Activated T-helper 2 cell treated with anti-CD3 and anti-CD28 coated beads, Interferon-gamma antibody, Interleukin-2, Interleukin-4, amounts not matched to agents 10 μg/mL and 5 μg/mL and 100 μg/mL, durations not matched to agents 14 hours and 24 hours and 36 hours (primary cell): ENCODE data around the gene ODAD3. TPM values are rescaled to one million over a fixed set of nuclear protein-coding genes. Genes with fewer than 3 reads are reported as not detected.

Experiments
- DNase-seq: peaks from one replicate; pipeline ENCODE4 v3.0.0; 2021; ENCODE audit warnings: low spot score
- H3K27ac Mint-ChIP-seq: one replicate; pipeline ENCODE4 v1.8.0; 2021; ENCODE audit warnings: mixed read lengths
- H3K27me3 Mint-ChIP-seq: one replicate; pipeline ENCODE4 v1.8.0; 2021; ENCODE audit warnings: low read depth, mixed read lengths
- H3K36me3 Mint-ChIP-seq: one replicate; pipeline ENCODE4 v1.8.0; 2021; ENCODE audit warnings: low read depth, mixed read lengths
- H3K4me1 Mint-ChIP-seq: one replicate; pipeline ENCODE4 v1.8.0; 2021; ENCODE audit warnings: low read depth, mixed read lengths
- H3K4me3 Mint-ChIP-seq: one replicate; pipeline ENCODE4 v1.8.0; 2021; ENCODE audit warnings: low read depth, mild to moderate bottlenecking, moderate library complexity, mixed read lengths
- H3K9me3 Mint-ChIP-seq: one replicate; pipeline ENCODE4 v1.8.0; 2021; ENCODE audit warnings: mixed read lengths
- intact Hi-C: fragments of 100-400 bp; cut with micrococcal nuclease; formaldehyde crosslinking; loops from one replicate; pipeline ENCODE4 v1.15.1; 2023
- total RNA-seq: library from RNA; stranded (reverse); gene quantifications from 2 replicates; pipeline ENCODE4 v1.2.3, GENCODE V29; 2022

ODAD3 gene
- total RNA-seq, 1 donor from 2014 or later = 0.37 TPM

- Mint-ChIP-seq H3K27ac (no peak overlapping the region), H3K9me3 (no peaks in the 10 kb centered on the region), H3K36me3 (no peaks in the 10 kb centered on the region), H3K4me3 (no peak overlapping the region), H3K4me1 (no peaks in the 10 kb centered on the region), H3K27me3 (peaks cover 3% of the 10 kb centered on the region)
- DNase-seq = no peak
- intact Hi-C loops = no loop called here
Observed at GRCh38 chr19:11404588-11405222, 30.2 kb downstream of the ODAD3 start.

- peaks cover 3% of the 10 kb centered on the region for H3K27me3 Mint-ChIP-seq
Observed at GRCh38 chr19:11401808-11402543, 32.9 kb downstream of the ODAD3 start.

GRCh38 chr19:11400798-11401197 is 34.1 kb downstream of the ODAD3 start:
- Mint-ChIP-seq H3K36me3 (no peaks in the 10 kb centered on the region), H3K27me3 (no peaks in the 10 kb centered on the region), H3K9me3 (no peaks in the 10 kb centered on the region), H3K27ac (no peak overlapping the region), H3K4me1 (no peaks in the 10 kb centered on the region), H3K4me3 (no peak overlapping the region)
- intact Hi-C loops = no loop called here
- DNase-seq = no peak

More at GRCh38 chr19:11401808-11402543, 32.9 kb downstream of the ODAD3 start:
- H3K4me1 Mint-ChIP-seq = no peaks in the 10 kb centered on the region
- no peaks in the 10 kb centered on the region for H3K9me3 Mint-ChIP-seq
- intact Hi-C loops = no loop called here
- no peak overlapping the region for H3K27ac Mint-ChIP-seq
- H3K36me3 Mint-ChIP-seq = no peaks in the 10 kb centered on the region
- H3K4me3 Mint-ChIP-seq = no peak overlapping the region
- no peak for DNase-seq

GRCh38 chr19:11399667-11400066 is 35.3 kb downstream of the ODAD3 start:
- no peak overlapping the region for H3K27ac Mint-ChIP-seq
- H3K4me1 Mint-ChIP-seq = no peaks in the 10 kb centered on the region
- H3K4me3 Mint-ChIP-seq = no peak overlapping the region
- intact Hi-C loops = no loop called here
- no peak for DNase-seq
- H3K9me3 Mint-ChIP-seq = no peaks in the 10 kb centered on the region
- H3K36me3 Mint-ChIP-seq = no peaks in the 10 kb centered on the region
- H3K27me3 Mint-ChIP-seq = peaks cover 5% of the 10 kb centered on the region

- intact Hi-C loops = no loop called here
- H3K4me1 Mint-ChIP-seq = peaks cover 2% of the 10 kb centered on the region
- H3K4me3 Mint-ChIP-seq = no peak overlapping the region
- H3K9me3 Mint-ChIP-seq = no peaks in the 10 kb centered on the region
- no peak for DNase-seq
- no peak overlapping the region for H3K27ac Mint-ChIP-seq
- H3K36me3 Mint-ChIP-seq = no peaks in the 10 kb centered on the region
- peaks cover 5% of the 10 kb centered on the region for H3K27me3 Mint-ChIP-seq
Observed at GRCh38 chr19:11397089-11397610, 37.8 kb downstream of the ODAD3 start.

GRCh38 chr19:11390933-11391680 is 43.8 kb downstream of the ODAD3 start:
- peaks cover 8% of the 10 kb centered on the region for H3K27me3 Mint-ChIP-seq
- H3K36me3 Mint-ChIP-seq = no peaks in the 10 kb centered on the region
- DNase-seq = no peak

GRCh38 chr19:11390359-11390758 is 44.6 kb downstream of the ODAD3 start:
- Mint-ChIP-seq H3K36me3 (no peaks in the 10 kb centered on the region), H3K4me3 (no peak overlapping the region), H3K4me1 (peaks cover 6% of the 10 kb centered on the region), H3K9me3 (peaks cover 4% of the 10 kb centered on the region), H3K27ac (no peak overlapping the region), H3K27me3 (peaks cover 6% of the 10 kb centered on the region)
- DNase-seq = no peak
- intact Hi-C loops = no loop called here

More at GRCh38 chr19:11390933-11391680, 43.8 kb downstream of the ODAD3 start:
- Mint-ChIP-seq H3K4me1 (peaks cover 6% of the 10 kb centered on the region), H3K4me3 (no peak overlapping the region), H3K27ac (no peak overlapping the region), H3K9me3 (peaks cover 4% of the 10 kb centered on the region)
- intact Hi-C loops = no loop called here

- H3K9me3 Mint-ChIP-seq = peaks cover 4% of the 10 kb centered on the region
- no peaks in the 10 kb centered on the region for H3K36me3 Mint-ChIP-seq
- DNase-seq = no peak
- intact Hi-C loops = no loop called here
- peaks cover 15% of the 10 kb centered on the region for H3K27me3 Mint-ChIP-seq
- peaks cover 7% of the 10 kb centered on the region for H3K4me1 Mint-ChIP-seq
- H3K27ac Mint-ChIP-seq = no peak overlapping the region
- H3K4me3 Mint-ChIP-seq = no peak overlapping the region
Observed at GRCh38 chr19:11387162-11388034, 47.5 kb downstream of the ODAD3 start.

GRCh38 chr19:11384778-11385129 is 50.2 kb downstream of the ODAD3 start:
- intact Hi-C loops = loop anchor here (5.0 kb wide), 3 partner anchors 38 to 227 kb away; partner anchors contain the start of gene SPC24
- H3K27me3 Mint-ChIP-seq = peaks cover 12% of the 10 kb centered on the region
- H3K36me3 Mint-ChIP-seq = peaks cover 3% of the 10 kb centered on the region

GRCh38 chr19:11383706-11384048 is 51.2 kb downstream of the ODAD3 start:
- H3K4me3 Mint-ChIP-seq = no peak overlapping the region
- no peak overlapping the region for H3K27ac Mint-ChIP-seq
- no peaks in the 10 kb centered on the region for H3K9me3 Mint-ChIP-seq
- H3K27me3 Mint-ChIP-seq = peaks cover 12% of the 10 kb centered on the region
- peaks cover 5% of the 10 kb centered on the region for H3K36me3 Mint-ChIP-seq
- peaks cover 24% of the 10 kb centered on the region for H3K4me1 Mint-ChIP-seq
- intact Hi-C loops = loop anchor here (5.0 kb wide), 3 partner anchors 39 to 226 kb away; partner anchors contain the start of gene SPC24
- no peak for DNase-seq

More at GRCh38 chr19:11384778-11385129, 50.2 kb downstream of the ODAD3 start:
- peaks cover 23% of the 10 kb centered on the region for H3K4me1 Mint-ChIP-seq
- no peak for DNase-seq
- no peaks in the 10 kb centered on the region for H3K9me3 Mint-ChIP-seq
- no peak overlapping the region for H3K27ac Mint-ChIP-seq
- H3K4me3 Mint-ChIP-seq = no peak overlapping the region

- intact Hi-C loops = loop anchor here (5.0 kb wide), 3 partner anchors 39 to 226 kb away; partner anchors contain the start of gene SPC24
- H3K36me3 Mint-ChIP-seq = peaks cover 9% of the 10 kb centered on the region
- no peaks in the 10 kb centered on the region for H3K9me3 Mint-ChIP-seq
- H3K27me3 Mint-ChIP-seq = peaks cover 12% of the 10 kb centered on the region
- H3K27ac Mint-ChIP-seq = peak overlapping the region; percentile 76
- peak overlapping the region; percentile 74 for H3K4me3 Mint-ChIP-seq
- H3K4me1 Mint-ChIP-seq = peaks cover 28% of the 10 kb centered on the region
- DNase-seq = peak; percentile 40
Observed at GRCh38 chr19:11382898-11383705, 51.8 kb downstream of the ODAD3 start.
